Neural cell (in vitro differentiated cells): ENCODE data around the gene THRB. TPM values are rescaled to one million over a fixed set of nuclear protein-coding genes. Genes with fewer than 3 reads are reported as not detected.

Experiments used
- H2AFZ ChIP-seq: fragments of 200-600, 300-800 bp; sonication (generic), shearing (Covaris generic); 2 replicates; pipeline ENCODE4 v1.6.0; 2014; ENCODE audit warnings: low read depth, mild to moderate bottlenecking, antibody characterized with exemption, low read length, moderate library complexity
- H3F3A ChIP-seq: fragments of 200-600 bp; shearing (Covaris generic); 2 replicates; pipeline ENCODE4 v1.6.1; 2016; ENCODE audit warnings: mild to moderate bottlenecking, moderate library complexity, mixed read lengths, antibody characterized with exemption, low read length; ENCODE audit not compliant: insufficient read depth, poor library complexity, severe bottlenecking
- H3K27ac ChIP-seq: fragments of 200-600, 300-800 bp; sonication (generic), shearing (Covaris generic); 2 replicates; pipeline ENCODE4 v1.5.1; 2014; ENCODE audit warnings: mild to moderate bottlenecking, low read length, moderate library complexity
- H3K27me3 ChIP-seq: fragments of 300-800, 200-600 bp; sonication (generic), shearing (Covaris generic); 2 replicates; pipeline ENCODE4 v1.6.0; 2014; ENCODE audit warnings: mild to moderate bottlenecking, low read depth, low read length, moderate library complexity; ENCODE audit not compliant: insufficient read depth
- H3K36me3 ChIP-seq: fragments of 300-800, 200-600 bp; sonication (generic), shearing (Covaris generic); 2 replicates; pipeline ENCODE4 v1.5.1; 2014; ENCODE audit warnings: mild to moderate bottlenecking, antibody characterized with exemption, low read length, moderate library complexity; ENCODE audit not compliant: insufficient read depth
- H3K4me2 ChIP-seq: fragments of 300-800, 200-600 bp; sonication (generic), shearing (Covaris generic); 2 replicates; pipeline ENCODE4 v1.6.0; 2014; ENCODE audit warnings: mild to moderate bottlenecking, low read length
- H3K4me3 ChIP-seq: fragments of 300-800, 200-600 bp; sonication (generic), shearing (Covaris generic); 2 replicates; pipeline ENCODE4 v1.5.1; 2014; ENCODE audit warnings: mild to moderate bottlenecking, low read length, moderate library complexity
- H3K79me2 ChIP-seq: fragments of 200-600 bp; shearing (Covaris generic); replicated peaks from 2 replicates; pipeline ENCODE4 v1.6.0; 2014; ENCODE audit warnings: mild to moderate bottlenecking, low read length, moderate library complexity; ENCODE audit not compliant: insufficient read depth
- H3K9ac ChIP-seq: fragments of 300-800, 200-600 bp; sonication (generic), shearing (Covaris generic); 2 replicates; pipeline ENCODE4 v1.6.1; 2016; ENCODE audit warnings: mild to moderate bottlenecking, low read length, mixed read lengths
- H3K9me2 ChIP-seq: fragments of 200-600 bp; shearing (Covaris generic); 2 replicates; pipeline ENCODE4 v1.6.1; 2016; ENCODE audit warnings: mild to moderate bottlenecking, low read length, mixed read lengths; ENCODE audit not compliant: insufficient read depth
- H3K9me3 ChIP-seq: fragments of 200-600, 300-800 bp; sonication (generic), shearing (Covaris generic); 2 replicates; pipeline ENCODE4 v1.6.1; 2016; ENCODE audit warnings: mild to moderate bottlenecking, mixed run types, low read length, moderate library complexity, mixed read lengths
- H4K20me1 ChIP-seq: fragments of 200-600 bp; shearing (Covaris generic); 2 replicates; pipeline ENCODE4 v1.6.1; 2016; ENCODE audit warnings: mild to moderate bottlenecking, mixed run types; ENCODE audit not compliant: insufficient read depth
- EP300 ChIP-seq: fragments of 450-650 bp; conservative IDR thresholded peaks from 2 replicates; pipeline ENCODE4 v1.6.1; 2014; ENCODE audit warnings: antibody characterized with exemption, mild to moderate bottlenecking, moderate library complexity; ENCODE audit not compliant: poor library complexity, severe bottlenecking
- EZH2 ChIP-seq: fragments of 200-600, 300-800 bp; shearing (Covaris generic), sonication (generic); IDR thresholded peaks from 2 replicates; pipeline ENCODE4 v1.6.1; 2014; ENCODE audit warnings: antibody characterized with exemption, low read length, borderline replicate concordance, mild to moderate bottlenecking; ENCODE audit not compliant: insufficient read depth, poor library complexity, severe bottlenecking
- MXI1 ChIP-seq: fragments of 450-650 bp; conservative IDR thresholded peaks from 2 replicates; pipeline ENCODE4 v1.6.1; 2014; ENCODE audit warnings: antibody characterized with exemption, mild to moderate bottlenecking; ENCODE audit not compliant: poor library complexity, severe bottlenecking
- POLR2AphosphoS5 ChIP-seq: IDR thresholded peaks from 2 replicates; pipeline ENCODE4 v1.6.1; 2012
- RAD21 ChIP-seq: fragments of 450-650 bp; conservative IDR thresholded peaks from 2 replicates; pipeline ENCODE4 v1.6.1; 2014; ENCODE audit warnings: antibody characterized with exemption, mild to moderate bottlenecking, moderate library complexity
- SMC3 ChIP-seq: fragments of 450-650 bp; conservative IDR thresholded peaks from 2 replicates; pipeline ENCODE4 v1.6.1; 2014; ENCODE audit warnings: antibody characterized with exemption, mild to moderate bottlenecking, moderate library complexity; ENCODE audit not compliant: poor library complexity
- TAF1 ChIP-seq: IDR thresholded peaks from 2 replicates; pipeline ENCODE4 v1.6.1; 2012; ENCODE audit warnings: low read depth
- polyA plus RNA-seq: library from polyadenylated mRNA; depleted of rRNA; stranded (reverse); fragments of >200 nt; gene quantifications from 2 replicates; pipeline ENCODE4 v1.2.3, GENCODE V29; 2014
- TF ChIP-seq, protein P1 (sequence below): fragments of 450-650 bp; IDR thresholded peaks from 2 replicates; pipeline ENCODE4 v1.5.1; 2014; ENCODE audit warnings: antibody characterized with exemption, mild to moderate bottlenecking, moderate library complexity; ENCODE audit not compliant: poor library complexity, severe bottlenecking
- TF ChIP-seq, protein P2 (sequence below): IDR thresholded peaks from 2 replicates; pipeline ENCODE4 v1.6.1; 2012; ENCODE audit warnings: borderline replicate concordance

THRB gene
- polyA plus RNA-seq, 1 donor from 2014 or later, result 1.7 TPM

DNA sequence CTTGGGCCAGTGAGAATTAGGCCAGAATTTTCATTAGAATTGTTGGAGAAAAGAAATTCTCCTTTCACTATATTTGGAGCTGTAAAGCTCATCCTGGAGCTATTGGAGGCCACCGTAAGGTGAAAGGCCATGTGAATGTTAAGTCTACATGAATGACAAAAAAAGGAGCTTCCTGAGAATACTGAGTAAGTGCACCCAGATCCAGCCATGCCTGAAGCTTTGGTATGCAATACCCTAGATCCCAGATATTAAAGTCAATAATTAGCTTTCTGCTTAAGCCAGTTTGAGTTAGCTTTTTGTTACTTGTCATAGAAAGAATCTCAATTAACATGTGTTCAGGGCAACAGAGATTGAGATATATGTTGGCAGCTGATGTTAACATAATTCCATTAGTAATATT lies 377.1 kb downstream of the THRB start:
- no peaks in the 10 kb centered on the region for H3F3A ChIP-seq
- H3K27ac ChIP-seq, result no peak overlapping the region
- H3K4me2 ChIP-seq, result no peak overlapping the region
- no peaks in the 10 kb centered on the region for H3K9me2 ChIP-seq
- no peaks in the 10 kb centered on the region for H3K79me2 ChIP-seq
- no peak overlapping the region for H3K9ac ChIP-seq
- no peaks in the 10 kb centered on the region for H3K36me3 ChIP-seq
- TF ChIP-seq MXI1, result no peak
- no peak for TF ChIP-seq SMC3
- no peak for TF ChIP-seq EZH2
- TF ChIP-seq POLR2AphosphoS5, result no peak
- TF ChIP-seq, protein P1, sequence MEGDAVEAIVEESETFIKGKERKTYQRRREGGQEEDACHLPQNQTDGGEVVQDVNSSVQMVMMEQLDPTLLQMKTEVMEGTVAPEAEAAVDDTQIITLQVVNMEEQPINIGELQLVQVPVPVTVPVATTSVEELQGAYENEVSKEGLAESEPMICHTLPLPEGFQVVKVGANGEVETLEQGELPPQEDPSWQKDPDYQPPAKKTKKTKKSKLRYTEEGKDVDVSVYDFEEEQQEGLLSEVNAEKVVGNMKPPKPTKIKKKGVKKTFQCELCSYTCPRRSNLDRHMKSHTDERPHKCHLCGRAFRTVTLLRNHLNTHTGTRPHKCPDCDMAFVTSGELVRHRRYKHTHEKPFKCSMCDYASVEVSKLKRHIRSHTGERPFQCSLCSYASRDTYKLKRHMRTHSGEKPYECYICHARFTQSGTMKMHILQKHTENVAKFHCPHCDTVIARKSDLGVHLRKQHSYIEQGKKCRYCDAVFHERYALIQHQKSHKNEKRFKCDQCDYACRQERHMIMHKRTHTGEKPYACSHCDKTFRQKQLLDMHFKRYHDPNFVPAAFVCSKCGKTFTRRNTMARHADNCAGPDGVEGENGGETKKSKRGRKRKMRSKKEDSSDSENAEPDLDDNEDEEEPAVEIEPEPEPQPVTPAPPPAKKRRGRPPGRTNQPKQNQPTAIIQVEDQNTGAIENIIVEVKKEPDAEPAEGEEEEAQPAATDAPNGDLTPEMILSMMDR, result no peak
- H3K27me3 ChIP-seq, result no peaks in the 10 kb centered on the region
- no peaks in the 10 kb centered on the region for H3K9me3 ChIP-seq
- H3K4me3 ChIP-seq, result no peak overlapping the region
- no peaks in the 10 kb centered on the region for H4K20me1 ChIP-seq
- H2AFZ ChIP-seq, result no peak overlapping the region

DNA sequence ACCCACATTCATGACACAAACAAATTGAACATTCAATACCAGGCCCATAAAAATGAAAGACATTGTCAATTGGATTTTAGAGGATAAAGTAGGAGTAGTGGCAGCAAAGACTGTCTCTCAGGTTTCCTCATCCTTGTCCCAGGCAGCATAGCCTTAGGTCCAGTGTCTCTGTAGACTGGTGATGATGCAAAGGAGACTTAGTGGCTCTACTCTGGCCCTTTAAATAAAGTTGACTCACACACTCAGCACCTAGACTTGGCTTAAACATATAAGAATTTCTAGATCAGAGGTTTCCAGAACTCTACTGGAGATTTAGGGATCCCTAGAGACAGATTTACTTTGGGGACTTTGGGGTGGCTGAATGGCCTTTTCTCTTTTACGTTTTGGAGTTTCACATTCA lies 382.9 kb downstream of the THRB start:
- TF ChIP-seq EP300 (no peak), RAD21 (no peak), POLR2AphosphoS5 (no peak), TAF1 (no peak), MXI1 (no peak)
- TF ChIP-seq, protein P1, result no peak
- H3F3A ChIP-seq, result no peaks in the 10 kb centered on the region
- H3K9me3 ChIP-seq, result no peaks in the 10 kb centered on the region
- H3K9me2 ChIP-seq, result no peaks in the 10 kb centered on the region
- no peaks in the 10 kb centered on the region for H3K79me2 ChIP-seq
- H3K36me3 ChIP-seq, result no peaks in the 10 kb centered on the region
- H3K27me3 ChIP-seq, result no peaks in the 10 kb centered on the region
- no peaks in the 10 kb centered on the region for H4K20me1 ChIP-seq
- H3K27ac ChIP-seq, result no peak overlapping the region
- no peak overlapping the region for H2AFZ ChIP-seq
- H3K4me3 ChIP-seq, result no peak overlapping the region
- no peak overlapping the region for H3K4me2 ChIP-seq
- H3K9ac ChIP-seq, result no peak overlapping the region

DNA sequence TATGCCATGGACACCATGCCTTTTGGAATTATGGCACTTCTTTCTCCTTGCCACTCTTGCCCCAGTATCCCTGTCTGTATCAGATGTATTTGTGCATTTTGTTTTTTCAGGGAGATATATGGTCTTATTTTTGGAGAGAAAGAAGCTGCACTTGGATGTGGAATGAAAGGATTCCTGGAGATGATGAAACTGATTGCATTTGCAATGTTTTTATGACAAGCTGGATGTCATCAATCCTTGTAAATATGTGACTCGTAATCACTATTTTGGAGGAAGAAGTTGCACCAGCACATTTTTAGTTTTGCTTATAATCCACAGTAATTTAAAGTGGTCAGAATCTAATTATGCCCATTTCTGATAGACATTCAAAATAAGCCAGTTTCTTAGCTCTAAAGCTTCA lies 384.6 kb downstream of the THRB start:
- Histone ChIP-seq H2AFZ (no peak overlapping the region), H3K27me3 (no peaks in the 10 kb centered on the region), H3F3A (no peaks in the 10 kb centered on the region), H3K9me2 (no peaks in the 10 kb centered on the region), H3K79me2 (no peaks in the 10 kb centered on the region), H3K9ac (no peak overlapping the region), H3K27ac (no peak overlapping the region), H3K9me3 (no peaks in the 10 kb centered on the region), H3K4me3 (no peak overlapping the region), H3K4me2 (no peak overlapping the region), H3K36me3 (no peaks in the 10 kb centered on the region), H4K20me1 (no peaks in the 10 kb centered on the region)
- TF ChIP-seq EP300 (no peak), RAD21 (no peak), SMC3 (no peak), TAF1 (no peak), POLR2AphosphoS5 (no peak), MXI1 (no peak), EZH2 (no peak)
- TF ChIP-seq, protein P2, sequence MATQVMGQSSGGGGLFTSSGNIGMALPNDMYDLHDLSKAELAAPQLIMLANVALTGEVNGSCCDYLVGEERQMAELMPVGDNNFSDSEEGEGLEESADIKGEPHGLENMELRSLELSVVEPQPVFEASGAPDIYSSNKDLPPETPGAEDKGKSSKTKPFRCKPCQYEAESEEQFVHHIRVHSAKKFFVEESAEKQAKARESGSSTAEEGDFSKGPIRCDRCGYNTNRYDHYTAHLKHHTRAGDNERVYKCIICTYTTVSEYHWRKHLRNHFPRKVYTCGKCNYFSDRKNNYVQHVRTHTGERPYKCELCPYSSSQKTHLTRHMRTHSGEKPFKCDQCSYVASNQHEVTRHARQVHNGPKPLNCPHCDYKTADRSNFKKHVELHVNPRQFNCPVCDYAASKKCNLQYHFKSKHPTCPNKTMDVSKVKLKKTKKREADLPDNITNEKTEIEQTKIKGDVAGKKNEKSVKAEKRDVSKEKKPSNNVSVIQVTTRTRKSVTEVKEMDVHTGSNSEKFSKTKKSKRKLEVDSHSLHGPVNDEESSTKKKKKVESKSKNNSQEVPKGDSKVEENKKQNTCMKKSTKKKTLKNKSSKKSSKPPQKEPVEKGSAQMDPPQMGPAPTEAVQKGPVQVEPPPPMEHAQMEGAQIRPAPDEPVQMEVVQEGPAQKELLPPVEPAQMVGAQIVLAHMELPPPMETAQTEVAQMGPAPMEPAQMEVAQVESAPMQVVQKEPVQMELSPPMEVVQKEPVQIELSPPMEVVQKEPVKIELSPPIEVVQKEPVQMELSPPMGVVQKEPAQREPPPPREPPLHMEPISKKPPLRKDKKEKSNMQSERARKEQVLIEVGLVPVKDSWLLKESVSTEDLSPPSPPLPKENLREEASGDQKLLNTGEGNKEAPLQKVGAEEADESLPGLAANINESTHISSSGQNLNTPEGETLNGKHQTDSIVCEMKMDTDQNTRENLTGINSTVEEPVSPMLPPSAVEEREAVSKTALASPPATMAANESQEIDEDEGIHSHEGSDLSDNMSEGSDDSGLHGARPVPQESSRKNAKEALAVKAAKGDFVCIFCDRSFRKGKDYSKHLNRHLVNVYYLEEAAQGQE, result no peak
- TF ChIP-seq, protein P1, result no peak
